Measurements from ENCODE around the gene PLOD3.

Gene PLOD3

GRCh38 chr7:101160910-101161309 lies 56.5 kb downstream of the PLOD3 start:
- Histone ChIP-seq H3K27me3 (ENCODE audit: control insufficient read depth in 5 of 5, insufficient read depth in 4 of 5, low read length in 5 of 5) (peaks cover 19 to 44% (median 31%) of the 10 kb centered on the region in 5 donors), H3K4me1 (ENCODE audit: control insufficient read depth in 5 of 5, insufficient read depth in 5 of 5, low read length in 5 of 5) (peaks cover 0 to 37% (median 34%) of the 10 kb centered on the region in 5 donors), H3K9ac (ENCODE audit: low read length in 5 of 5) (no peak overlapping the region), H3K27ac (ENCODE audit: low read depth, low read length) (no peak overlapping the region), H3K4me3 (ENCODE audit: low read depth in 1 of 5, low read length in 5 of 5) (no peak overlapping the region), H3K9me3 (ENCODE audit: control insufficient read depth in 5 of 5, low read length in 5 of 5) (no peaks in the 10 kb centered on the region), H3K36me3 (ENCODE audit: control insufficient read depth in 5 of 5, insufficient read depth in 5 of 5, low read length in 5 of 5) (peaks cover 0 to 42% (median 36%) of the 10 kb centered on the region in 5 donors)

DNA sequence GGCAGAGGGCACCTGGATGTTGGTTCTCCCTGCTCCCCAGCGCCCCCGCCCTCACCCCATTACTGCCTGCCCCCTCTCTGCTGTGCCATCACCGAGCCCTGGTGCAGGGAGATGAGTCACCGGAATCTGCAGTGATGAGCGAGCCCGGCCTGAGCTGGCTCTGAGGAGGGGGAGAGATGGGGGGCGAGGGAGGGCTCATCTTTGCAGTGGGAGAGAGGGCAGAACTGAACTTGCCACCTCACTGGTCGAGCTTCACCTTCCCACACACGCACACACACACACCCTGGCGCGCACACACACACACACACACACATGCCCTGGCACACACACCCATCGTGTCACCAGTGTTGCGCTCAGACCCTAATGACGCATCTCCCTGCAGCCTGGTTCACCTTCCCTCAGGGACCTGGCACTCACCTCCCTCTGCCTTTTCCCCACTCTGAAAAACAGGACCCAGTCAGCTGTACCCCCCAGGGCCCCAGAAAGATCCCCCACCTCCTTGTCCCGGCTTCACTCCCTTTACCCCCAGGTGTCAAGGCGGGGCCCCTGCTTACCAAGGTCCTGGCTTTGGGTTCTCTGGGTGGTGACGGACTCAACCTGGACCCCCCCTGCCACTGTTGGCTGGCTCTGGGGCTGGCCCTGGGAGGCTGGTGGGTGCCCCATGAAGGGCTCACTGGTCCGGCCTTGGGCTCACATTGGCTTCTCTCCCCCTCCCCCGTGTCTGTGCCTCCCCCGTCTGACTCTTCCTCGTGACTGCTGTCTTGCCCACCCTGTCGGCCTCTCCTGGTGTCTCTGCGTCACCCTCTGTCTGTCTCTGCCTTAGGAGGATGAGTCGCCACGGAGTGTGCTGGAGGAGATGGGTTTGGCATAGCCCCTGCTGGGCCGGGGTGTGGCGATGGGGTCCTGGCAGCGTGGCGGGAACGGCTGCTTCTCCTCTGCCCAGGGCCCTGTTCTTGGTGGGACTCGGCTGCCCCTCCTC lies 57.4 kb downstream of the PLOD3 start:
- H3K4me3 ChIP-seq (ENCODE audit: low read depth in 1 of 5, low read length in 5 of 5) = no peak overlapping the region
- no peak overlapping the region for H3K9ac ChIP-seq (ENCODE audit: low read length in 5 of 5)
- no peak overlapping the region for H3K27ac ChIP-seq (ENCODE audit: low read depth, low read length)
- H3K27me3 ChIP-seq (ENCODE audit: control insufficient read depth in 5 of 5, insufficient read depth in 4 of 5, low read length in 5 of 5) = peaks cover 12 to 38% (median 26%) of the 10 kb centered on the region in 5 donors
- H3K36me3 ChIP-seq (ENCODE audit: control insufficient read depth in 5 of 5, insufficient read depth in 5 of 5, low read length in 5 of 5) = peaks cover 0 to 42% (median 36%) of the 10 kb centered on the region in 5 donors
- peaks cover 0 to 35% (median 31%) of the 10 kb centered on the region in 5 donors for H3K4me1 ChIP-seq (ENCODE audit: control insufficient read depth in 5 of 5, insufficient read depth in 5 of 5, low read length in 5 of 5)
- no peaks in the 10 kb centered on the region for H3K9me3 ChIP-seq (ENCODE audit: control insufficient read depth in 5 of 5, low read length in 5 of 5)

GRCh38 chr7:101156866-101157589 lies 60.4 kb downstream of the PLOD3 start:
- Histone ChIP-seq H3K27ac (ENCODE audit: low read depth, low read length) (no peak overlapping the region), H3K4me1 (ENCODE audit: control insufficient read depth in 5 of 5, insufficient read depth in 5 of 5, low read length in 5 of 5) (peaks cover 0 to 18% (median 11%) of the 10 kb centered on the region in 5 donors), H3K4me3 (ENCODE audit: low read depth in 1 of 5, low read length in 5 of 5) (no peak overlapping the region), H3K9me3 (ENCODE audit: control insufficient read depth in 5 of 5, low read length in 5 of 5) (no peaks in the 10 kb centered on the region), H3K9ac (ENCODE audit: low read length in 5 of 5) (no peak overlapping the region), H3K27me3 (ENCODE audit: control insufficient read depth in 5 of 5, insufficient read depth in 4 of 5, low read length in 5 of 5) (peaks cover 0 to 16% (median 9%) of the 10 kb centered on the region in 5 donors), H3K36me3 (ENCODE audit: control insufficient read depth in 5 of 5, insufficient read depth in 5 of 5, low read length in 5 of 5) (peaks cover 0 to 42% (median 36%) of the 10 kb centered on the region in 5 donors)

DNA sequence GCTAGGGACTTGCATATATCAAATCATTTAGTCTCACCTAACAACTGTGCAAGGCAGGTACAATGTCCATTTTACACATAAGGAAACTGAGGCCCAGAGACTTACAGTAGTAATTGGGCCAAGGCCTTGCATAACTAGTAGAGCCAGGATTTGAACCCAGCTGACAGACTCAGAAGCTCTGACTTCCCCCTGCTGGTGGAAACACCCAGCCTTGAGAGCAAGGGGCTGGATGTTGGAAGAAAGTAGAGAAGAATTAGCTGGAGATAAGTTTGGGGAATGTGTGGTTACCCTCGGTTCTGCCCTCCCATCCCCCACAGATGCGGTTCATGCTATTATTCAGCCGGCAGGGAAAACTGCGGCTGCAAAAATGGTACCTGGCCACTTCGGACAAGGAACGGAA lies 61.1 kb downstream of the PLOD3 start:
- H3K9me3 ChIP-seq (ENCODE audit: control insufficient read depth in 5 of 5, low read length in 5 of 5) = no peaks in the 10 kb centered on the region
- peaks cover 0 to 42% (median 33%) of the 10 kb centered on the region in 5 donors for H3K36me3 ChIP-seq (ENCODE audit: control insufficient read depth in 5 of 5, insufficient read depth in 5 of 5, low read length in 5 of 5)
- H3K4me1 ChIP-seq (ENCODE audit: control insufficient read depth in 5 of 5, insufficient read depth in 5 of 5, low read length in 5 of 5) = peaks cover 0 to 18% (median 11%) of the 10 kb centered on the region in 5 donors
- peaks cover 0 to 9% (median 1%) of the 10 kb centered on the region in 5 donors for H3K27me3 ChIP-seq (ENCODE audit: control insufficient read depth in 5 of 5, insufficient read depth in 4 of 5, low read length in 5 of 5)
- no peak overlapping the region for H3K27ac ChIP-seq (ENCODE audit: low read depth, low read length)
- no peak overlapping the region for H3K4me3 ChIP-seq (ENCODE audit: low read depth in 1 of 5, low read length in 5 of 5)
- H3K9ac ChIP-seq (ENCODE audit: low read length in 5 of 5) = no peak overlapping the region

All from subcutaneous abdominal adipose tissue (tissue), 5 donors.